ENCODE data around the gene NUP62CL.

The NUP62CL gene

GRCh38 chrX:107153005-107153404 lies 53.2 kb downstream of the NUP62CL start:
- no peak for DNase-seq
- ATAC-seq, result no peak

- peak; percentile 19 for ATAC-seq
- no peak for DNase-seq
These were observed 59.6 kb downstream of the NUP62CL start for GRCh38 chrX:107146670-107147069.

GRCh38 chrX:107135965-107136307 lies 70.3 kb downstream of the NUP62CL start:
- ATAC-seq (no peak), DNase-seq (no peak)

GRCh38 chrX:107135049-107135964 lies 70.9 kb downstream of the NUP62CL start:
- peak; percentile 49 for ATAC-seq
- peak; percentile 6 for DNase-seq

- ATAC-seq (no peak), DNase-seq (no peak)
These were observed 82.5 kb downstream of the NUP62CL start for GRCh38 chrX:107123750-107124149.

GRCh38 chrX:107119283-107119682 lies 87.0 kb downstream of the NUP62CL start:
- ATAC-seq (no peak), DNase-seq (no peak)

- DNase-seq (peak; percentile 69), ATAC-seq (peak; percentile 100)
These were observed 87.7 kb downstream of the NUP62CL start, which contains the start of gene RBM41 for GRCh38 chrX:107118322-107119147. Gene RBM41, minus strand, starts transcription at chrX:107118822. Its CDS starts 49 bp downstream, at chrX:107118773.

GRCh38 chrX:107117993-107118321 lies 88.3 kb downstream of the NUP62CL start:
- no peak for DNase-seq
- ATAC-seq, result no peak

- peak; percentile 14 for ATAC-seq
- DNase-seq, result no peak
These were observed 98.8 kb downstream of the NUP62CL start for GRCh38 chrX:107107459-107107858.

GRCh38 chrX:107102980-107103379 lies 103.3 kb downstream of the NUP62CL start:
- ATAC-seq (no peak), DNase-seq (no peak)

- ATAC-seq, result no peak
- DNase-seq, result no peak
These were observed 130.1 kb downstream of the NUP62CL start for GRCh38 chrX:107076158-107076557.

All from stimulated activated naive CD8-positive, alpha-beta T cell treated with anti-CD3 and anti-CD28 coated beads, Interleukin-15, Interleukin-2, amounts not matched to agents 100 U/mL and 50 U/mL, for 24 hours (primary cell).